ENCODE results near the gene TOR2A. TPM values are rescaled to one million over a fixed set of nuclear protein-coding genes. Genes with fewer than 3 reads are reported as not detected.

TOR2A gene
- total and polyA plus RNA-seq, 2 of the 8 experiments (the other 6 are each of a cell fraction or from before 2014, with no cell fraction given), result 18.7 to 24.9 TPM

DNA sequence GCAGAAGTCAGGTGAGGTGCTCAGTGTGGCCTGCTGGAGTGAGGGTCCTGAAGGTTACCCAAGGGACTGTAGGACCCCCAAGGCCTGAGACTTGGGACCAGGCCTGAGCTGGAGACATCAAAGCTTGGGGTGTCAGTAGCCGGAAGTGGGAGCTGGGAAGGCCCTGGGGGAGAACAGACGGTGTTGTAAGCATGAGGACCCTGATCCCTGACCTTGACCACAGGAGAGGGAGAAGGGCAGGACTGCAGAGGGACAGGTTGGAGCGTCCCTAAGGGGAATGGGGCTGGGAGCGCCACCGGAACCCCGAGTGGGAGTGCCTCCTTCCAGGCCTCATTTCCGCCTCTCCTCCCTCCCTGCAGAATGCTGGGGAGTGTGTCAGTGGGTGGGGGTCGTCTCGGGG is 18.7 kb downstream of the TOR2A start (continued):
- TF ChIP-seq, protein P1, sequence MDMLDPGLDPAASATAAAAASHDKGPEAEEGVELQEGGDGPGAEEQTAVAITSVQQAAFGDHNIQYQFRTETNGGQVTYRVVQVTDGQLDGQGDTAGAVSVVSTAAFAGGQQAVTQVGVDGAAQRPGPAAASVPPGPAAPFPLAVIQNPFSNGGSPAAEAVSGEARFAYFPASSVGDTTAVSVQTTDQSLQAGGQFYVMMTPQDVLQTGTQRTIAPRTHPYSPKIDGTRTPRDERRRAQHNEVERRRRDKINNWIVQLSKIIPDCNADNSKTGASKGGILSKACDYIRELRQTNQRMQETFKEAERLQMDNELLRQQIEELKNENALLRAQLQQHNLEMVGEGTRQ (IDR thresholded peaks at IDR 0.05; ENCODE audit: low read length), result no peak
- no peak for TF ChIP-seq GTF2F1 (IDR thresholded peaks at IDR 0.05; ENCODE audit: borderline replicate concordance, low read depth, low read length)
- no peak for TF ChIP-seq BCL11A (IDR thresholded peaks at IDR 0.05; ENCODE audit: low read depth in 2 of 2, low read length in 2 of 2)
- no peak for TF ChIP-seq TEAD4 (IDR thresholded peaks at IDR 0.05; ENCODE audit: low read depth, low read length)
- TF ChIP-seq EP300 (IDR thresholded peaks at IDR 0.05; ENCODE audit: borderline replicate concordance in 1 of 2, low read depth in 2 of 2, low read length in 2 of 2), result no peak
